ENCODE results near the gene MSI2. TPM values are rescaled to one million over a fixed set of nuclear protein-coding genes. Genes with fewer than 3 reads are reported as not detected.

Gene MSI2
- total RNA-seq, 4 donors from 2014 or later, result 19.7 to 35.8 (median 22.4) TPM

- Histone ChIP-seq H3K4me3 (no peak overlapping the region), H3K27me3 (no peaks in the 10 kb centered on the region), H3K27ac (no peak overlapping the region), H3K4me1 (peaks cover 41% of the 10 kb centered on the region), H3K9me3 (no peaks in the 10 kb centered on the region), H3K36me3 (no peaks in the 10 kb centered on the region)
- no peak for DNase-seq (ENCODE audit: low spot score in 2 of 2)
- TF ChIP-seq POLR2A (IDR thresholded peaks at IDR 0.05) (no peak), POLR2AphosphoS5 (IDR thresholded peaks at IDR 0.05) (no peak), EP300 (IDR thresholded peaks at IDR 0.05) (no peak)
- TF ChIP-seq, protein P1, sequence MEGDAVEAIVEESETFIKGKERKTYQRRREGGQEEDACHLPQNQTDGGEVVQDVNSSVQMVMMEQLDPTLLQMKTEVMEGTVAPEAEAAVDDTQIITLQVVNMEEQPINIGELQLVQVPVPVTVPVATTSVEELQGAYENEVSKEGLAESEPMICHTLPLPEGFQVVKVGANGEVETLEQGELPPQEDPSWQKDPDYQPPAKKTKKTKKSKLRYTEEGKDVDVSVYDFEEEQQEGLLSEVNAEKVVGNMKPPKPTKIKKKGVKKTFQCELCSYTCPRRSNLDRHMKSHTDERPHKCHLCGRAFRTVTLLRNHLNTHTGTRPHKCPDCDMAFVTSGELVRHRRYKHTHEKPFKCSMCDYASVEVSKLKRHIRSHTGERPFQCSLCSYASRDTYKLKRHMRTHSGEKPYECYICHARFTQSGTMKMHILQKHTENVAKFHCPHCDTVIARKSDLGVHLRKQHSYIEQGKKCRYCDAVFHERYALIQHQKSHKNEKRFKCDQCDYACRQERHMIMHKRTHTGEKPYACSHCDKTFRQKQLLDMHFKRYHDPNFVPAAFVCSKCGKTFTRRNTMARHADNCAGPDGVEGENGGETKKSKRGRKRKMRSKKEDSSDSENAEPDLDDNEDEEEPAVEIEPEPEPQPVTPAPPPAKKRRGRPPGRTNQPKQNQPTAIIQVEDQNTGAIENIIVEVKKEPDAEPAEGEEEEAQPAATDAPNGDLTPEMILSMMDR (IDR thresholded peaks at IDR 0.05), result no peak
- WGBS, result 58% methylated on average over 4 of the region's 4 CpGs
These were observed 230.6 kb downstream of the MSI2 start for GRCh38 chr17:57486882-57487301.

DNA sequence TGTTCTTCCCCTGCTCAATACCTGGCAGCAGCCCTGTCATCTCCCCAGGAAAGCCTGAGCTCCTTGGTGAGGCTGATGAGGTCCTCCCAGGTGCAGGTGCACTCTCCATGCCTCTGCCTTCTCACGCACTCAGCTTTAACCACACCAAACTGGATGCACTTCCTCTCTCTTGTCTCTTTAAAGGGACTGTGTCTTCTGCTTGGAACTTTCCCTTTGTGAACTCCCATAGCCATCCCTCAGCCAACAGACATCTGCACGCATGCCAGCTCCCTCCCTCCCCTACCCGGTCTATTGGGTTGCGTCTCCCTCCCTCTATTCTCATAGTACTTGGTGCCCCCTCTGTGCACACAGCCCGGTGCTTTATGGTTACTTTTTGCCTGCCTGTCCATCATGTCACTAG lies 231.2 kb downstream of the MSI2 start:
- H3K4me3 ChIP-seq, result no peak overlapping the region
- no peaks in the 10 kb centered on the region for H3K9me3 ChIP-seq
- no peaks in the 10 kb centered on the region for H3K27me3 ChIP-seq
- H3K27ac ChIP-seq, result no peak overlapping the region
- no peak for DNase-seq (ENCODE audit: low spot score in 2 of 2)
- H3K4me1 ChIP-seq, result peaks cover 41% of the 10 kb centered on the region
- WGBS, result 30% methylated on average over 5 of the region's 5 CpGs
- TF ChIP-seq POLR2A (IDR thresholded peaks at IDR 0.05) (no peak), POLR2AphosphoS5 (IDR thresholded peaks at IDR 0.05) (no peak)
- TF ChIP-seq, protein P1 (IDR thresholded peaks at IDR 0.05), result no peak
- H3K36me3 ChIP-seq, result no peaks in the 10 kb centered on the region

DNA sequence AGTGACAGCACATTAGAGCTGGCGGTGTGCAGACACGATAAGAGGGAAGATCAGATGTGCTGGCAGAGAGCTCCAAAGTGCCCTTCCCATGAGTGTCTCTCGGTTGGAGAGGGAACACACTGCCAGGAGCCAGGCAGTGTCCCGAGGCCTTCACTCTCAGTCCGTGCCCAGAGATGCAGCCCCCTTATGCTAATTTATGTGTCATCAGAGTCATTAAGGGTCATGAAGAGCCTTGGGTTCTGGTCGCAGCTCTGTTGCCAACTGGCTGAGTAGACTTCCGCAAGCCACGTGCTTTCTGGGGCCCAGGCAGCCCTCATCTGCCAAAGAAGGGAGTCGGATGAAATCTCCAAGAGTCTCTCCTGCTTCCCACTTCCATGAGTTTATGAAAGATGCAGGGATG lies 232.5 kb downstream of the MSI2 start:
- no peak overlapping the region for H3K27ac ChIP-seq

GRCh38 chr17:57489321-57489720 lies 233.0 kb downstream of the MSI2 start:
- DNase-seq (ENCODE audit: low spot score in 2 of 2), result no peak
- peaks cover 41% of the 10 kb centered on the region for H3K4me1 ChIP-seq
- H3K9me3 ChIP-seq, result no peaks in the 10 kb centered on the region
- TF ChIP-seq POLR2AphosphoS5 (IDR thresholded peaks at IDR 0.05) (no peak), POLR2A (IDR thresholded peaks at IDR 0.05) (no peak), EP300 (IDR thresholded peaks at IDR 0.05) (no peak)
- TF ChIP-seq, protein P1 (IDR thresholded peaks at IDR 0.05), result no peak
- 88% methylated on average over 4 of the region's 4 CpGs for WGBS
- H3K27ac ChIP-seq, result no peak overlapping the region
- H3K36me3 ChIP-seq, result no peaks in the 10 kb centered on the region
- H3K4me3 ChIP-seq, result no peak overlapping the region
- no peaks in the 10 kb centered on the region for H3K27me3 ChIP-seq

More for the DNA sequence above, 232.5 kb downstream of the MSI2 start:
- TF ChIP-seq, protein P1 (IDR thresholded peaks at IDR 0.05), result no peak
- TF ChIP-seq POLR2AphosphoS5 (IDR thresholded peaks at IDR 0.05) (no peak), POLR2A (IDR thresholded peaks at IDR 0.05) (no peak), EP300 (IDR thresholded peaks at IDR 0.05) (no peak)
- 60% methylated on average over 7 of the region's 9 CpGs for WGBS
- Histone ChIP-seq H3K9me3 (no peaks in the 10 kb centered on the region), H3K4me1 (peaks cover 41% of the 10 kb centered on the region), H3K27me3 (no peaks in the 10 kb centered on the region), H3K4me3 (no peak overlapping the region), H3K36me3 (no peaks in the 10 kb centered on the region)
- DNase-seq (ENCODE audit: low spot score in 2 of 2), result no peak

- H3K36me3 ChIP-seq, result no peaks in the 10 kb centered on the region
- no peak for DNase-seq (ENCODE audit: low spot score in 2 of 2)
- H3K4me1 ChIP-seq, result peaks cover 41% of the 10 kb centered on the region
- no peak overlapping the region for H3K4me3 ChIP-seq
- TF ChIP-seq POLR2A (IDR thresholded peaks at IDR 0.05), result no peak
- TF ChIP-seq, protein P1 (IDR thresholded peaks at IDR 0.05), result no peak
- WGBS, result 59% methylated on average over 4 of the region's 4 CpGs
- no peaks in the 10 kb centered on the region for H3K9me3 ChIP-seq
- H3K27ac ChIP-seq, result no peak overlapping the region
- no peaks in the 10 kb centered on the region for H3K27me3 ChIP-seq
These were observed 234.0 kb downstream of the MSI2 start for GRCh38 chr17:57490111-57490845.

All from suprapubic skin (tissue), 4 donors.